Cardiac muscle cell (in vitro differentiated cells and primary cell): Measurements from ENCODE around the gene INPP5F. TPM values are rescaled to one million over a fixed set of nuclear protein-coding genes. Genes with fewer than 3 reads are reported as not detected.

Experiments used
- DNase-seq, 2 donors: peaks; one replicate each; pipeline versions ENCODE4 v3.0.0 to v3.0.0-alpha.2; 2010 to 2017; ENCODE audit warnings: low read depth in 1 of 2, low spot score in 1 of 2
- H3K27ac ChIP-seq: fragments of 200-600 bp; sonication (generic); 2 replicates; pipeline ENCODE4 v1.5.1; 2016
- H3K27me3 ChIP-seq: fragments of 200-600 bp; sonication (generic); 2 replicates; pipeline ENCODE4 v1.6.0; 2016; ENCODE audit warnings: control low read depth
- H3K36me3 ChIP-seq: fragments of 200-600 bp; sonication (generic); 2 replicates; pipeline ENCODE4 v1.5.1; 2016; ENCODE audit warnings: control low read depth
- H3K4me1 ChIP-seq: fragments of 200-600 bp; sonication (generic); 2 replicates; pipeline ENCODE4 v1.8.1; 2017; ENCODE audit warnings: low read depth, mild to moderate bottlenecking, mixed run types
- H3K4me3 ChIP-seq: fragments of 200-600 bp; sonication (generic); 2 replicates; pipeline ENCODE4 v1.5.1; 2016; ENCODE audit warnings: mild to moderate bottlenecking
- H3K9me3 ChIP-seq: fragments of 200-600 bp; sonication (generic); 2 replicates; pipeline ENCODE4 v1.5.1; 2017; ENCODE audit warnings: low read depth, mild to moderate bottlenecking, control low read depth
- polyA plus RNA-seq: library from polyadenylated mRNA; unstranded; fragments of >200 nt; fragmentation: Nextera tagmentation; extraction: Ambion mirVana; gene quantifications from 2 replicates; pipeline ENCODE4 v1.2.1, GENCODE V29; 2016
- total RNA-seq: library from RNA; depleted of rRNA; stranded (reverse); fragments of >200 nt; gene quantifications from 2 replicates; pipeline ENCODE4 v1.2.3, GENCODE V29; 2016
- TF ChIP-seq, protein P1 (sequence below): IDR thresholded peaks from 2 replicates; pipeline ENCODE4 v1.5.1; 2012; ENCODE audit warnings: low read depth, mild to moderate bottlenecking, low read length

INPP5F gene
- total and polyA plus RNA-seq, 2 experiments from 2014 or later = 10.2 to 15.7 TPM

DNA sequence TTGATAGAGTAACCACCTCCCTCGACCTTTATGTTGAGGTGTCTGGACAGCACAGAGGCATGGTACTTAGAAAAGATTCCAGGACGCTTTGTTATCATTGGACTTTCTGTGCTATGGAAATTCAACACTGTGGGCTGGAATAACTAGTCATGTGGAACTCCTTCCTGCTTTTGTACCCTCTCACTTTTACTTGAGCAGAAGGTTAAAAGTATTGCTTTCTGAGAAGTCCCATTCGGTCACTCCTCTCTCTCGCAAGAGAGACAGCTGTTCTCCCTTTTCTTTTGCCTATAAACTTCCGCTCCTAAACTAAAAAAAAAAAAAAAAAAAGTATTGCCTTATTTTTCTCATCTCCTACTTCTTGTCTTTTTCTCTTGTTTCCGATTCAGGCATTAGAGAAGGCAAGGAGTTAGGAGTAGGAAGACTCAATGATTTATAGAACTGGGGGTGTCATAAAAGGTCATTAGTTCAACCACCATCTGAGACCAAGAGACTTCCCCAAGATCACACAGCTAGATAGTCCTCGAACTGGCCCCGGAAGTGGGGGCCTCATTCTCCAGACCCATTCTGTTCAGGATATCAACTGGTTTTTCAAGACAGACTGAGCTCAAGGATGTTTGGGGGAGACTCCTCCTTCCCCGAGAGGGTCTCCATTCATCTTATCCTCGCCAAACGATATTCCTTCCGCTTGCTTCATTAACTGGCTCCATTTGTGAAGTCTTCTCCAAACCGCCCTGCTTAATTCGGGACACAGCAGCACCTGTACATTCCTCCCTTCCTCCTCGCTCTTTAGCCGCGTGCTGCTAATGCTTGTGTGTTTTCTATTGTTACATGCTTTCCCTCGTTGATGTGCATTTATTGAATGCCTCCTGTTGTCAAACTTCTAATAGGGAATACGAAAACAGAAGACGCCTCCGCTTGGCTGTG is 995 bp upstream of the INPP5F start:
- Histone ChIP-seq H3K9me3 (no peaks in the 10 kb centered on the region), H3K36me3 (no peaks in the 10 kb centered on the region), H3K4me1 (peaks cover 19% of the 10 kb centered on the region), H3K27me3 (no peaks in the 10 kb centered on the region), H3K4me3 (peak overlapping the region; percentile 31), H3K27ac (peak overlapping the region; percentile 94)
- TF ChIP-seq, protein P1, sequence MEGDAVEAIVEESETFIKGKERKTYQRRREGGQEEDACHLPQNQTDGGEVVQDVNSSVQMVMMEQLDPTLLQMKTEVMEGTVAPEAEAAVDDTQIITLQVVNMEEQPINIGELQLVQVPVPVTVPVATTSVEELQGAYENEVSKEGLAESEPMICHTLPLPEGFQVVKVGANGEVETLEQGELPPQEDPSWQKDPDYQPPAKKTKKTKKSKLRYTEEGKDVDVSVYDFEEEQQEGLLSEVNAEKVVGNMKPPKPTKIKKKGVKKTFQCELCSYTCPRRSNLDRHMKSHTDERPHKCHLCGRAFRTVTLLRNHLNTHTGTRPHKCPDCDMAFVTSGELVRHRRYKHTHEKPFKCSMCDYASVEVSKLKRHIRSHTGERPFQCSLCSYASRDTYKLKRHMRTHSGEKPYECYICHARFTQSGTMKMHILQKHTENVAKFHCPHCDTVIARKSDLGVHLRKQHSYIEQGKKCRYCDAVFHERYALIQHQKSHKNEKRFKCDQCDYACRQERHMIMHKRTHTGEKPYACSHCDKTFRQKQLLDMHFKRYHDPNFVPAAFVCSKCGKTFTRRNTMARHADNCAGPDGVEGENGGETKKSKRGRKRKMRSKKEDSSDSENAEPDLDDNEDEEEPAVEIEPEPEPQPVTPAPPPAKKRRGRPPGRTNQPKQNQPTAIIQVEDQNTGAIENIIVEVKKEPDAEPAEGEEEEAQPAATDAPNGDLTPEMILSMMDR = no peak
- DNase-seq = peak; percentile 17 to 54

DNA sequence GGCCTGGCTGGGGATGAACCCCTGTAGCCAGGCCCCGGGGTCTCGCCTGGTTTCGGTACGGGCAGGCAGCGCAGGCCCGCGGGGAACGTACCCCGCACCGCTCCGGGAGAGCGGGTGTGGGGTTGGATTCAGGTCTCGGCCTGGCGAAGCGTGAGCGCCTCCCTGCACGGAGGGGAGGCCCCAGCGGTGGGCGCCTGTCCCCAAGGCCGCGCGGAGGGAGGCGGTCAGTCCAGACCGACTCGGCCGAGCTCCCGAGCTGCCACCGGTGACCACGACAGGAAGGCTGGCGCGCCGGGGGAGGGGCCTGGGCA is 378 bp upstream of the INPP5F start:
- Histone ChIP-seq H3K27ac (peak overlapping the region; percentile 94), H3K4me1 (peaks cover 19% of the 10 kb centered on the region), H3K36me3 (no peaks in the 10 kb centered on the region), H3K27me3 (no peaks in the 10 kb centered on the region), H3K9me3 (no peaks in the 10 kb centered on the region), H3K4me3 (peak overlapping the region; percentile 31)
- TF ChIP-seq, protein P1 = no peak
- no peak for DNase-seq

DNA sequence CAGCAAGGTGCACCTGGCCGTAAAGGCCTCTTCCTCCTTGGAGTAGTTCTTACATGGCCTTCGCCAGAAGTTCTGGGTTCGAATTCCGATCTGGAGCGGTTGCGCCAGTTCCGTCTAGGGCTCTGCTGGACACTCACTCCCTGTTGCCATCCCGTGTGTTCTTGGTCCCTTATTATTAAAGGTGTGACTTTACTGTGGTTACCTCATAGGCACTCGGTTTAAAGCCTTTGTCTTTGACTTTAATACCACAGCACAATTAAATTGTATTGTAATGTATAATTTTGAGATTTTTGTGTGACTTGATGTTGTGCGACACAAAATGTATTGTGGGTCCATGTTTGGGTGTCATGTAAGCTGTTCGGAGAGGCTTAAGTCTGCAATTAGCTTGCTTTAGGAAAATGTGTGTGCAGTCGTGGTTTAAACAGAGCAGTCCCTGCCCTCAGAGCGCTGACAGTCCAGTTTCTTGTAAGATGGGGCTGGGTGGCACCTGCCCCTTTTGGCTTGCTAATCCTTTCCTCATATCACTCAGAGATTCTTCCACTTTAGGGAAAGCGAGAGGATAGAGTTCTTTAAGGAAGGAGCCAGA is 919 bp downstream of the INPP5F start:
- Histone ChIP-seq H3K4me3 (peak overlapping the region; percentile 62), H3K9me3 (no peaks in the 10 kb centered on the region), H3K27ac (peak overlapping the region; percentile 77), H3K27me3 (no peaks in the 10 kb centered on the region), H3K36me3 (no peaks in the 10 kb centered on the region), H3K4me1 (peaks cover 19% of the 10 kb centered on the region)
- no peak for DNase-seq
- TF ChIP-seq, protein P1 = no peak

DNA sequence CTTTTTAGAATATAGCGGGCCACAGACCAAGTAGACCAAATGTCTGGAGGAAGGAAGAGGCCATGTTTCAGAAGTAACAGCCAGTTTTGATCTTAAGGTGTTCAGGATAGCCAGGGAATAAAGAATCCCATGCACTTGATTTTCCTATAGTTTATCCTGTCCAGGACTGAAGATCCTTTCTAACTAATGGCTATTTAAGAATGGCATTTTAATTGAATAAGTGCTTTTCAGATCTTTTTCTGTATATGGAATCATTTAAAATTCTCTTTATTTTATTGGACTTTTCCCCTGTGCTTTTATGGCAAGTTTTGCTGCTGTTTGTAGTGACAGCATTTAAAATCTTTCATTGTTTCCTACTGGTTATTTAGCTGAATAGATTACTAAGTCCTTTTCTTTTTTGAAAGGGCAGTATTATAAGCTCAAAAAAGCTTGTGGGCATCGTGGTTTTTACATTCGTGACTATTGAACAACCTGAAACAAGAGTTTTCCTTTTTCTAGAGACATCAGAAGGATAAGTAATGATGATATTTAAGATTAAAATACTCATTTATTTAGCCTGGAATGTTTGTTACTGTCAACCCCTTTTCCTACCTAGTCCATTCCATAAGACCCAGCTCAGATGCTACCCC is 2.4 kb downstream of the INPP5F start:
- Histone ChIP-seq H3K36me3 (no peaks in the 10 kb centered on the region), H3K27me3 (no peaks in the 10 kb centered on the region), H3K27ac (no peak overlapping the region), H3K4me1 (peaks cover 18% of the 10 kb centered on the region), H3K4me3 (no peak overlapping the region), H3K9me3 (no peaks in the 10 kb centered on the region)
- DNase-seq = no peak
- TF ChIP-seq, protein P1 = no peak

DNA sequence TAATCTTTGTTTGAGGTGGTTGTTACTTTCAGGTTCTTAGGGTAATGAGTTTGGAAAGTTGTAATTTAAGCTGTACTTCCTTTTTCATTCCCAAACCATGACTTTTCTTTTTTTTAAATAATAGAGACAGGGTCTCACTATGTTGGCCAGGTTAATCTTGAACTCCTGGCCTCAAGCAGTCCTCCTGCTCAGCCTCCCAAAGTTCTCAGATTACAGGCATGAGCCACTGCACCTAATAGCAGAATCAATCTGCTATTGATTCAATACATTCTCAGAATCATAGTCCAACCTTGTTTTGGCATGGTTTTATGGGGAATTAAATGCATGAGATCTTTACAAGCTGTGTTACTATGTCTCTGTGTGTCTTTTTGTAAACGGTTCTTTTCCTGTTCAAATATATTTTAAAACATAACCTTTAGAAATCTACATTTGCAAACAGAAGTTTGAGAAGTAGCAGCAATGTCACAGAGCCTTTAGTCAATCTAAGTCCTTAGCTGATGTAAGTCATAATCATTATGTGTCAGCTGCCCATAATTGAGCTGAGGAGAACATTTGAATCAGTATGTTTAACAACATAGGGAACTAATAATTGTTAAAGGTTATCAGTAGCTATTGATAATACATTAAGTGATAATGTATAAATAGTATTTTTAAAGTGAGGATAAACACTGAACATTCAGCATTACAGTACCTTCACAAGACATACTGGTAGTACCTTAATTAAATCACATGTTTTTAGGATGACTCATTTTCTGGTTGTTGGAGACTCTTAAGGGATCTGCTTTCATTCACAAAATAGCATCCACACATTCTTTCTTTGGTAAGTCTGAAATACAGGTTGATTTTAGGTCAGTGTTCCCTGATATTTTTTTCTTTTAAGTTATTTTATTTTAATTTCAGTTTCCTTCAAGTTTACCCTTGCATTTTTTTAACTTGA is 8.8 kb downstream of the INPP5F start:
- Histone ChIP-seq H3K4me1 (peaks cover 19% of the 10 kb centered on the region), H3K27me3 (no peaks in the 10 kb centered on the region), H3K9me3 (no peaks in the 10 kb centered on the region), H3K4me3 (no peak overlapping the region), H3K27ac (no peak overlapping the region), H3K36me3 (no peaks in the 10 kb centered on the region)
- TF ChIP-seq, protein P1 = no peak
- peak in 1 of 2 donors; percentile 33 for DNase-seq
